ENCODE measurements around the gene SMARCA1.
"Not testable (repeated sequence)": the region's sequence is repeated elsewhere in the genome, so short reads cannot be mapped to it uniquely, and the experiment has no call there.

The SMARCA1 gene

GRCh38 chrX:129523079-129523911, at the start of gene SMARCA1:
SMARCA1 (minus strand) TSS chrX:129523490; CDS start chrX:129523370, 120 bp downstream.
- no peaks in the 10 kb centered on the region for H3K36me3 ChIP-seq (ENCODE audit: control insufficient read depth, insufficient read depth, low read length, severe bottlenecking)
- H3K9ac ChIP-seq (ENCODE audit: low read length), result peak within 1 kb of the TSS; percentile 88
- no peaks in the 10 kb centered on the region for H3K9me3 ChIP-seq (ENCODE audit: control insufficient read depth, low read length)
- DNase-seq (ENCODE audit: low read depth), result peak; percentile 80
- H3K27me3 ChIP-seq (replicated peaks; ENCODE audit: control insufficient read depth, insufficient read depth, low read length), result no peaks in the 10 kb centered on the region
- H3K4me3 ChIP-seq (ENCODE audit: low read length), result peak within 1 kb of the TSS; percentile 86
- no peaks in the 10 kb centered on the region for H3K4me1 ChIP-seq (ENCODE audit: control insufficient read depth, insufficient read depth, low read length)

- H3K4me3 ChIP-seq (ENCODE audit: low read length), result no peak overlapping the region
- no peaks in the 10 kb centered on the region for H3K9me3 ChIP-seq (ENCODE audit: control insufficient read depth, low read length)
- no peaks in the 10 kb centered on the region for H3K27me3 ChIP-seq (replicated peaks; ENCODE audit: control insufficient read depth, insufficient read depth, low read length)
- no peak for DNase-seq (ENCODE audit: low read depth)
- peaks cover 15% of the 10 kb centered on the region for H3K4me1 ChIP-seq (ENCODE audit: control insufficient read depth, insufficient read depth, low read length)
- H3K36me3 ChIP-seq (ENCODE audit: control insufficient read depth, insufficient read depth, low read length, severe bottlenecking), result peaks cover 55% of the 10 kb centered on the region
- no peak overlapping the region for H3K9ac ChIP-seq (ENCODE audit: low read length)
Measured at GRCh38 chrX:129572422-129572821, 49.1 kb upstream of the SMARCA1 start.

- H3K9ac ChIP-seq (ENCODE audit: low read length), result no peak overlapping the region
Measured at GRCh38 chrX:129568349-129568748, 45.1 kb upstream of the SMARCA1 start.

GRCh38 chrX:129566073-129566472, 42.8 kb upstream of the SMARCA1 start:
- H3K36me3 ChIP-seq (ENCODE audit: control insufficient read depth, insufficient read depth, low read length, severe bottlenecking), result peaks cover 55% of the 10 kb centered on the region
- peaks cover 6% of the 10 kb centered on the region for H3K27me3 ChIP-seq (replicated peaks; ENCODE audit: control insufficient read depth, insufficient read depth, low read length)
- H3K9ac ChIP-seq (ENCODE audit: low read length), result no peak overlapping the region
- no peak overlapping the region for H3K4me3 ChIP-seq (ENCODE audit: low read length)
- peak; percentile 41 for DNase-seq (ENCODE audit: low read depth)
- no peaks in the 10 kb centered on the region for H3K4me1 ChIP-seq (ENCODE audit: control insufficient read depth, insufficient read depth, low read length)
- H3K9me3 ChIP-seq (ENCODE audit: control insufficient read depth, low read length), result no peaks in the 10 kb centered on the region

More at GRCh38 chrX:129568349-129568748, 45.1 kb upstream of the SMARCA1 start:
- Histone ChIP-seq H3K36me3 (ENCODE audit: control insufficient read depth, insufficient read depth, low read length, severe bottlenecking) (peaks cover 34% of the 10 kb centered on the region), H3K9me3 (ENCODE audit: control insufficient read depth, low read length) (no peaks in the 10 kb centered on the region), H3K27me3 (replicated peaks; ENCODE audit: control insufficient read depth, insufficient read depth, low read length) (peaks cover 6% of the 10 kb centered on the region), H3K4me1 (ENCODE audit: control insufficient read depth, insufficient read depth, low read length) (peaks cover 9% of the 10 kb centered on the region), H3K4me3 (ENCODE audit: low read length) (no peak overlapping the region)
- no peak for DNase-seq (ENCODE audit: low read depth)

- Histone ChIP-seq H3K36me3 (ENCODE audit: control insufficient read depth, insufficient read depth, low read length, severe bottlenecking) (peaks cover 55% of the 10 kb centered on the region), H3K9me3 (ENCODE audit: control insufficient read depth, low read length) (no peaks in the 10 kb centered on the region), H3K4me1 (ENCODE audit: control insufficient read depth, insufficient read depth, low read length) (no peaks in the 10 kb centered on the region), H3K4me3 (ENCODE audit: low read length) (no peak overlapping the region), H3K9ac (ENCODE audit: low read length) (no peak overlapping the region), H3K27me3 (replicated peaks; ENCODE audit: control insufficient read depth, insufficient read depth, low read length) (peaks cover 6% of the 10 kb centered on the region)
- DNase-seq (ENCODE audit: low read depth), result no peak
Measured at GRCh38 chrX:129565046-129565650, 41.9 kb upstream of the SMARCA1 start.

GRCh38 chrX:129564345-129564744, 41.1 kb upstream of the SMARCA1 start:
- not testable (repeated sequence) for H3K9me3 ChIP-seq (ENCODE audit: control insufficient read depth, low read length); H3K4me1 ChIP-seq (ENCODE audit: control insufficient read depth, insufficient read depth, low read length); DNase-seq (ENCODE audit: low read depth); H3K9ac ChIP-seq (ENCODE audit: low read length); H3K27me3 ChIP-seq (replicated peaks; ENCODE audit: control insufficient read depth, insufficient read depth, low read length); H3K4me3 ChIP-seq (ENCODE audit: low read length)
- peaks cover 55% of the 10 kb centered on the region for H3K36me3 ChIP-seq (ENCODE audit: control insufficient read depth, insufficient read depth, low read length, severe bottlenecking)

GRCh38 chrX:129561453-129561852, 38.2 kb upstream of the SMARCA1 start:
- Histone ChIP-seq H3K9ac (ENCODE audit: low read length) (no peak overlapping the region), H3K4me3 (ENCODE audit: low read length) (no peak overlapping the region), H3K27me3 (replicated peaks; ENCODE audit: control insufficient read depth, insufficient read depth, low read length) (peaks cover 14% of the 10 kb centered on the region), H3K36me3 (ENCODE audit: control insufficient read depth, insufficient read depth, low read length, severe bottlenecking) (peaks cover 65% of the 10 kb centered on the region), H3K9me3 (ENCODE audit: control insufficient read depth, low read length) (no peaks in the 10 kb centered on the region), H3K4me1 (ENCODE audit: control insufficient read depth, insufficient read depth, low read length) (no peaks in the 10 kb centered on the region)
- DNase-seq (ENCODE audit: low read depth), result no peak

- no peaks in the 10 kb centered on the region for H3K9me3 ChIP-seq (ENCODE audit: control insufficient read depth, low read length)
- H3K4me3 ChIP-seq (ENCODE audit: low read length), result no peak overlapping the region
- peaks cover 8% of the 10 kb centered on the region for H3K27me3 ChIP-seq (replicated peaks; ENCODE audit: control insufficient read depth, insufficient read depth, low read length)
- peaks cover 65% of the 10 kb centered on the region for H3K36me3 ChIP-seq (ENCODE audit: control insufficient read depth, insufficient read depth, low read length, severe bottlenecking)
- H3K4me1 ChIP-seq (ENCODE audit: control insufficient read depth, insufficient read depth, low read length), result no peaks in the 10 kb centered on the region
- no peak for DNase-seq (ENCODE audit: low read depth)
- H3K9ac ChIP-seq (ENCODE audit: low read length), result no peak overlapping the region
Measured at GRCh38 chrX:129559783-129560182, 36.5 kb upstream of the SMARCA1 start.

GRCh38 chrX:129557844-129558480, 34.7 kb upstream of the SMARCA1 start:
- Histone ChIP-seq H3K36me3 (ENCODE audit: control insufficient read depth, insufficient read depth, low read length, severe bottlenecking) (peaks cover 67% of the 10 kb centered on the region), H3K9me3 (ENCODE audit: control insufficient read depth, low read length) (no peaks in the 10 kb centered on the region), H3K4me1 (ENCODE audit: control insufficient read depth, insufficient read depth, low read length) (no peaks in the 10 kb centered on the region), H3K27me3 (replicated peaks; ENCODE audit: control insufficient read depth, insufficient read depth, low read length) (peaks cover 16% of the 10 kb centered on the region), H3K4me3 (ENCODE audit: low read length) (no peak overlapping the region), H3K9ac (ENCODE audit: low read length) (no peak overlapping the region)
- no peak for DNase-seq (ENCODE audit: low read depth)

- Histone ChIP-seq H3K4me1 (ENCODE audit: control insufficient read depth, insufficient read depth, low read length) (no peaks in the 10 kb centered on the region), H3K27me3 (replicated peaks; ENCODE audit: control insufficient read depth, insufficient read depth, low read length) (peaks cover 16% of the 10 kb centered on the region), H3K36me3 (ENCODE audit: control insufficient read depth, insufficient read depth, low read length, severe bottlenecking) (peaks cover 58% of the 10 kb centered on the region), H3K9ac (ENCODE audit: low read length) (no peak overlapping the region), H3K9me3 (ENCODE audit: control insufficient read depth, low read length) (no peaks in the 10 kb centered on the region), H3K4me3 (ENCODE audit: low read length) (no peak overlapping the region)
- no peak for DNase-seq (ENCODE audit: low read depth)
Measured at GRCh38 chrX:129556806-129557315, 33.6 kb upstream of the SMARCA1 start.

- H3K27me3 ChIP-seq (replicated peaks; ENCODE audit: control insufficient read depth, insufficient read depth, low read length), result peaks cover 16% of the 10 kb centered on the region
- peaks cover 46% of the 10 kb centered on the region for H3K36me3 ChIP-seq (ENCODE audit: control insufficient read depth, insufficient read depth, low read length, severe bottlenecking)
- not testable (repeated sequence) for H3K4me1 ChIP-seq (ENCODE audit: control insufficient read depth, insufficient read depth, low read length); H3K9me3 ChIP-seq (ENCODE audit: control insufficient read depth, low read length); H3K4me3 ChIP-seq (ENCODE audit: low read length); H3K9ac ChIP-seq (ENCODE audit: low read length); DNase-seq (ENCODE audit: low read depth)
Measured at GRCh38 chrX:129554816-129555215, 31.5 kb upstream of the SMARCA1 start.
